ENCODE data around the gene IMMP1L.

The IMMP1L gene

GRCh38 chr11:31542862-31543261 lies 33.4 kb upstream of the IMMP1L start:
- Histone ChIP-seq H3K9me3 (replicated peaks; ENCODE audit: insufficient read depth, low read length) (no peaks in the 10 kb centered on the region), H3K79me2 (ENCODE audit: low read length) (no peaks in the 10 kb centered on the region), H4K20me1 (ENCODE audit: insufficient read depth, low read length) (no peaks in the 10 kb centered on the region), H3K27ac (ENCODE audit: low read length) (no peak overlapping the region), H3F3A (ENCODE audit: insufficient read depth, low read length) (no peaks in the 10 kb centered on the region), H3K9ac (ENCODE audit: low read length) (no peak overlapping the region), H3K4me3 (ENCODE audit: low read length) (no peak overlapping the region), H3K4me2 (ENCODE audit: low read depth, low read length) (no peak overlapping the region), H3K36me3 (replicated peaks; ENCODE audit: insufficient read depth, low read length) (no peaks in the 10 kb centered on the region), H3K9me2 (replicated peaks; ENCODE audit: insufficient read depth, low read length) (no peaks in the 10 kb centered on the region), H3K4me1 (ENCODE audit: low read length) (no peaks in the 10 kb centered on the region), H2AFZ (ENCODE audit: low read length) (no peak overlapping the region), H3K27me3 (replicated peaks; ENCODE audit: insufficient read depth, low read length) (no peaks in the 10 kb centered on the region)
- no peak for TF ChIP-seq EZH2 (optimal IDR thresholded peaks at IDR 0.05; ENCODE audit: low read depth, low read length)
- DNase-seq: no peak

DNA sequence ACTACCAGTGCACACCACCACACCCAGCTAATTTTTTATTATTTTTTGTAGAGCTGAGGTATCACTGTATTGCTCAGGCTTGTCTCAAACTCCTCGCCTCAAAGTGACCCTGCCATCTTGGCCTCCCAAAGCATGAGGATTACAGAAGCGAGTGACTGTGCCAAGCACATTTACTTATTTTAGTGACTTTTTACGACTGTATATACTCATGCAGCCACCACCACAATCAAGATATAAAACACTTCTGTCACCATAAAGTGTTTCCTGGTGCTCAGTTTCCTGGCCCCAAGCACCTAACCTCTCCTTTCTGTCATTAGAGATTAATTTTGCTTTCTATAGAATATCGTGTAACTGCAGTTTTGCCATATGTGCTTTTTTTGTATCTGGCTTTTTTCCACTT lies 26.1 kb upstream of the IMMP1L start:
- Histone ChIP-seq H3K79me2 (ENCODE audit: low read length) (no peaks in the 10 kb centered on the region), H3F3A (ENCODE audit: insufficient read depth, low read length) (no peaks in the 10 kb centered on the region), H3K27ac (ENCODE audit: low read length) (no peak overlapping the region), H3K4me1 (ENCODE audit: low read length) (no peaks in the 10 kb centered on the region), H3K9me2 (replicated peaks; ENCODE audit: insufficient read depth, low read length) (no peaks in the 10 kb centered on the region), H3K4me2 (ENCODE audit: low read depth, low read length) (no peak overlapping the region), H3K27me3 (replicated peaks; ENCODE audit: insufficient read depth, low read length) (no peaks in the 10 kb centered on the region), H3K36me3 (replicated peaks; ENCODE audit: insufficient read depth, low read length) (no peaks in the 10 kb centered on the region), H2AFZ (ENCODE audit: low read length) (no peak overlapping the region), H3K9ac (ENCODE audit: low read length) (no peak overlapping the region), H3K4me3 (ENCODE audit: low read length) (no peak overlapping the region), H4K20me1 (ENCODE audit: insufficient read depth, low read length) (no peaks in the 10 kb centered on the region), H3K9me3 (replicated peaks; ENCODE audit: insufficient read depth, low read length) (no peaks in the 10 kb centered on the region)
- no peak for DNase-seq
- TF ChIP-seq EZH2 (optimal IDR thresholded peaks at IDR 0.05; ENCODE audit: low read depth, low read length): no peak
- TF ChIP-seq, protein P1, sequence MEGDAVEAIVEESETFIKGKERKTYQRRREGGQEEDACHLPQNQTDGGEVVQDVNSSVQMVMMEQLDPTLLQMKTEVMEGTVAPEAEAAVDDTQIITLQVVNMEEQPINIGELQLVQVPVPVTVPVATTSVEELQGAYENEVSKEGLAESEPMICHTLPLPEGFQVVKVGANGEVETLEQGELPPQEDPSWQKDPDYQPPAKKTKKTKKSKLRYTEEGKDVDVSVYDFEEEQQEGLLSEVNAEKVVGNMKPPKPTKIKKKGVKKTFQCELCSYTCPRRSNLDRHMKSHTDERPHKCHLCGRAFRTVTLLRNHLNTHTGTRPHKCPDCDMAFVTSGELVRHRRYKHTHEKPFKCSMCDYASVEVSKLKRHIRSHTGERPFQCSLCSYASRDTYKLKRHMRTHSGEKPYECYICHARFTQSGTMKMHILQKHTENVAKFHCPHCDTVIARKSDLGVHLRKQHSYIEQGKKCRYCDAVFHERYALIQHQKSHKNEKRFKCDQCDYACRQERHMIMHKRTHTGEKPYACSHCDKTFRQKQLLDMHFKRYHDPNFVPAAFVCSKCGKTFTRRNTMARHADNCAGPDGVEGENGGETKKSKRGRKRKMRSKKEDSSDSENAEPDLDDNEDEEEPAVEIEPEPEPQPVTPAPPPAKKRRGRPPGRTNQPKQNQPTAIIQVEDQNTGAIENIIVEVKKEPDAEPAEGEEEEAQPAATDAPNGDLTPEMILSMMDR (IDR thresholded peaks at IDR 0.05; ENCODE audit: low read length): no peak
- no peak for TF ChIP-seq EZH2phosphoT487 (IDR thresholded peaks at IDR 0.05; ENCODE audit: low read length)

- Histone ChIP-seq H3K9me2 (replicated peaks; ENCODE audit: insufficient read depth, low read length) (no peaks in the 10 kb centered on the region), H3K4me3 (ENCODE audit: low read length) (no peak overlapping the region), H4K20me1 (ENCODE audit: insufficient read depth, low read length) (no peaks in the 10 kb centered on the region), H3K79me2 (ENCODE audit: low read length) (no peaks in the 10 kb centered on the region), H3K36me3 (replicated peaks; ENCODE audit: insufficient read depth, low read length) (no peaks in the 10 kb centered on the region), H3K9ac (ENCODE audit: low read length) (no peak overlapping the region), H3K4me1 (ENCODE audit: low read length) (no peaks in the 10 kb centered on the region), H2AFZ (ENCODE audit: low read length) (no peak overlapping the region), H3K4me2 (ENCODE audit: low read depth, low read length) (no peak overlapping the region), H3K27ac (ENCODE audit: low read length) (no peak overlapping the region), H3F3A (ENCODE audit: insufficient read depth, low read length) (no peaks in the 10 kb centered on the region), H3K9me3 (replicated peaks; ENCODE audit: insufficient read depth, low read length) (no peaks in the 10 kb centered on the region), H3K27me3 (replicated peaks; ENCODE audit: insufficient read depth, low read length) (no peaks in the 10 kb centered on the region)
- no peak for DNase-seq
- TF ChIP-seq EZH2phosphoT487 (IDR thresholded peaks at IDR 0.05; ENCODE audit: low read length): no peak
- TF ChIP-seq, protein P1 (IDR thresholded peaks at IDR 0.05; ENCODE audit: low read length): no peak
- TF ChIP-seq EZH2 (optimal IDR thresholded peaks at IDR 0.05; ENCODE audit: low read depth, low read length): no peak
Observed at GRCh38 chr11:31531293-31531692, 21.9 kb upstream of the IMMP1L start.

DNA sequence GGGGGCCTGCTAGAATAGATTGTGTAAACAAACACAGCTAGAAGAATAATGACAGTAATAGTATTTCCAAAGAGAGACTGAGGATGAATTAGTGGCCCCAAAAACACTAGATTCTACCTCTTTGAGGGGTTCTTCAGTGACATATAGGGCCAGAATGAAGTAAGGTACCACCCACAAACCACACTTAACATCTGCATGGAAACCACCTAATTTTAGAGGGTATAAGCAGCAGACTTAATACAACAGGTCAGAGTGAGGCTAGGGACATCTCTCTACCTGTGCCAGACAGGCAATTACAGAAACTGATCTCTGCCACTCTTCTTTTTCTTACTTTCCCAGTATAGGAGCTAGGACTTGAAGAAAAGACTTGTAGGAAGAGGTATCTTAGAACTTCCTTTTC lies 20.3 kb upstream of the IMMP1L start:
- no peaks in the 10 kb centered on the region for H3K9me3 ChIP-seq (replicated peaks; ENCODE audit: insufficient read depth, low read length)
- peak; percentile 23 for DNase-seq
- H3K79me2 ChIP-seq (ENCODE audit: low read length): no peaks in the 10 kb centered on the region
- H3K27me3 ChIP-seq (replicated peaks; ENCODE audit: insufficient read depth, low read length): no peaks in the 10 kb centered on the region
- no peaks in the 10 kb centered on the region for H3K36me3 ChIP-seq (replicated peaks; ENCODE audit: insufficient read depth, low read length)
- H3F3A ChIP-seq (ENCODE audit: insufficient read depth, low read length): no peaks in the 10 kb centered on the region
- no peaks in the 10 kb centered on the region for H4K20me1 ChIP-seq (ENCODE audit: insufficient read depth, low read length)
- H3K4me2 ChIP-seq (ENCODE audit: low read depth, low read length): no peak overlapping the region
- TF ChIP-seq EZH2phosphoT487 (IDR thresholded peaks at IDR 0.05; ENCODE audit: low read length): no peak
- no peak for TF ChIP-seq EZH2 (optimal IDR thresholded peaks at IDR 0.05; ENCODE audit: low read depth, low read length)
- TF ChIP-seq, protein P1 (IDR thresholded peaks at IDR 0.05; ENCODE audit: low read length): no peak
- no peak overlapping the region for H3K9ac ChIP-seq (ENCODE audit: low read length)
- H3K4me1 ChIP-seq (ENCODE audit: low read length): no peaks in the 10 kb centered on the region
- H3K9me2 ChIP-seq (replicated peaks; ENCODE audit: insufficient read depth, low read length): no peaks in the 10 kb centered on the region
- no peak overlapping the region for H2AFZ ChIP-seq (ENCODE audit: low read length)
- no peak overlapping the region for H3K27ac ChIP-seq (ENCODE audit: low read length)
- no peak overlapping the region for H3K4me3 ChIP-seq (ENCODE audit: low read length)
